Lower leg skin (tissue), 3 donors: Measurements from ENCODE around the gene SH3BP5L.

Experiments
- POLR2A ChIP-seq, 2 donors: fragments of 450-650 bp; IDR thresholded peaks; one replicate each; pipeline ENCODE4 v1.6.1; 2016 to 2017; ENCODE audit warnings: antibody characterized with exemption in 2 of 2, mild to moderate bottlenecking in 1 of 2, moderate library complexity in 1 of 2
- TF ChIP-seq, protein P1 (sequence below), 3 donors: fragments of 450-650 bp; IDR thresholded peaks; one replicate each; pipeline ENCODE4 v1.5.1; 2016; ENCODE audit warnings: antibody characterized with exemption in 3 of 3, mild to moderate bottlenecking in 3 of 3, moderate library complexity in 2 of 3

DNA sequence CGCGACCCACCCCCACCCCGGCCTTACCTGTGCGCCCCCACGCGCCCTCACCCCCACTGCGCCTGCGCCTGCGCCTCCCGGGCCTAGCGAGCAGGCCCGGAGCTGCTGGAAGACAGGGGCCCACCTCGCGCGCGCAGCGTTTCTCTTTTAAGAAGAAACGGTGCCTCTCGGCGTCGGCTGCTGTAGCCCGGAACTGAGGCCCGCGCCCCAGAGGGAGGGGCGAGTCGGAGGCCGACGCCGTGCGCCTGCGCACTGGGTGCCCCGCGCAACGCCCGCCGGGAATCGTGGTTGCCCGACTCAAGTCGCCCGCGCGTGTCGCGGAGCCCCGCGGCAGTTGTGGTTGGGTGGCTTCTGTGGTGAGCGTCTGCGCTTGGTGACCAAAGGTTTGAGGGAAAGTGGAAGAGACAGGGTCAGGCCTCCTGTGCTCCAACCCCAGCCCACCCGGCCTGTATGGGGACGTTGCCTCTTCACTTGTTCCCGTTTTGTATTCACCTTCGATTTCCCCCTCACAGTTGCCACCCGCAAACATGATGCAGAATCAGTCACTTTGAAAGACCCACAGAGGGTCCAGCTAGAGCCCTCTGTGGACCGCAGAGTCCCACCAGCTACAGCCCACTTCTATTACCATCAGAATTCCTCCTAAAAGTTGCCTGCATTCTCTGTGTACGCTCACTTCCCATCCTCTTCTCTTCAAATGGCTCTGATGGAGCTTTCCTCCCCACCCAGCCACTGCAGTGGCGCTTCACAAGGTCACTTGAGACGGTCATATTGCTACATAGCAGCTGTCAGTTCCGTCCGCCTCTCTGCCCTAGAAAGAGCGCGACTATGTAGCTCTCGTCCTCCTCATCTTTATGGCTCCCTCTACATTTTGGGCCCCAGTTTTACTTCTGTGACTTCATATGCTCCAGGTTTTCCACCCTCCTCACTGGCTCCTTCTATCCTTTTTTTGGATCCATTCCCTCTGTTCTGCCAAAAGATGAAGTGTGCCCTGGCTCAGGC lies 33.5 kb upstream of the SH3BP5L start, which contains the start of gene ZNF692:
- TF ChIP-seq, protein P1, sequence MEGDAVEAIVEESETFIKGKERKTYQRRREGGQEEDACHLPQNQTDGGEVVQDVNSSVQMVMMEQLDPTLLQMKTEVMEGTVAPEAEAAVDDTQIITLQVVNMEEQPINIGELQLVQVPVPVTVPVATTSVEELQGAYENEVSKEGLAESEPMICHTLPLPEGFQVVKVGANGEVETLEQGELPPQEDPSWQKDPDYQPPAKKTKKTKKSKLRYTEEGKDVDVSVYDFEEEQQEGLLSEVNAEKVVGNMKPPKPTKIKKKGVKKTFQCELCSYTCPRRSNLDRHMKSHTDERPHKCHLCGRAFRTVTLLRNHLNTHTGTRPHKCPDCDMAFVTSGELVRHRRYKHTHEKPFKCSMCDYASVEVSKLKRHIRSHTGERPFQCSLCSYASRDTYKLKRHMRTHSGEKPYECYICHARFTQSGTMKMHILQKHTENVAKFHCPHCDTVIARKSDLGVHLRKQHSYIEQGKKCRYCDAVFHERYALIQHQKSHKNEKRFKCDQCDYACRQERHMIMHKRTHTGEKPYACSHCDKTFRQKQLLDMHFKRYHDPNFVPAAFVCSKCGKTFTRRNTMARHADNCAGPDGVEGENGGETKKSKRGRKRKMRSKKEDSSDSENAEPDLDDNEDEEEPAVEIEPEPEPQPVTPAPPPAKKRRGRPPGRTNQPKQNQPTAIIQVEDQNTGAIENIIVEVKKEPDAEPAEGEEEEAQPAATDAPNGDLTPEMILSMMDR (IDR thresholded peaks at IDR 0.05) = no peak
- peak in 1 of 2 donors; percentile 73 for TF ChIP-seq POLR2A (IDR thresholded peaks at IDR 0.05)
